Mucosa of rectum (tissue), 2 donors: ENCODE data around the gene DLX3.

ENCODE experiments used
- H3K27ac ChIP-seq, 2 donors: one replicate each; pipeline ENCODE4 v1.7.0; 2013; ENCODE audit warnings: inconsistent platforms in 2 of 2, low read depth in 2 of 2, low read length in 2 of 2
- H3K27me3 ChIP-seq, 2 donors: one replicate each; pipeline ENCODE4 v1.7.0; 2013; ENCODE audit warnings: low read length in 2 of 2; ENCODE audit not compliant: control insufficient read depth in 2 of 2, insufficient read depth in 2 of 2
- H3K36me3 ChIP-seq, 2 donors: one replicate each; pipeline ENCODE4 v1.7.0; 2013; ENCODE audit warnings: low read length in 2 of 2; ENCODE audit not compliant: control insufficient read depth in 2 of 2, insufficient read depth in 2 of 2
- H3K4me1 ChIP-seq, 2 donors: one replicate each; pipeline ENCODE4 v1.7.0; 2013; ENCODE audit warnings: low read length in 2 of 2, mild to moderate bottlenecking in 1 of 2; ENCODE audit not compliant: control insufficient read depth in 2 of 2, insufficient read depth in 2 of 2
- H3K4me3 ChIP-seq, 2 donors: one replicate each; pipeline ENCODE4 v1.7.0; 2013; ENCODE audit warnings: low read length in 2 of 2
- H3K9ac ChIP-seq, 2 donors: one replicate each; pipeline ENCODE4 v1.7.0; 2013; ENCODE audit warnings: low read length in 2 of 2, low read depth in 1 of 2, mild to moderate bottlenecking in 1 of 2
- H3K9me3 ChIP-seq, 2 donors: one replicate each; pipeline ENCODE4 v1.7.0; 2013; ENCODE audit warnings: low read length in 2 of 2; ENCODE audit not compliant: control insufficient read depth in 2 of 2
- donor health status: healthy.
- donor health status: Normal muscosa, but diverticular disease.

Gene DLX3

GRCh38 chr17:49967621-49968404, 27.2 kb downstream of the DLX3 start:
- Histone ChIP-seq H3K27me3 (peaks cover 78 to 94% of the 10 kb centered on the region in 2 donors), H3K4me3 (peak overlapping the region; percentile 44 to 76), H3K36me3 (no peaks in the 10 kb centered on the region), H3K27ac (no peak overlapping the region), H3K9ac (no peak overlapping the region), H3K9me3 (no peaks in the 10 kb centered on the region), H3K4me1 (peaks cover 3 to 12% of the 10 kb centered on the region in 2 donors)

DNA sequence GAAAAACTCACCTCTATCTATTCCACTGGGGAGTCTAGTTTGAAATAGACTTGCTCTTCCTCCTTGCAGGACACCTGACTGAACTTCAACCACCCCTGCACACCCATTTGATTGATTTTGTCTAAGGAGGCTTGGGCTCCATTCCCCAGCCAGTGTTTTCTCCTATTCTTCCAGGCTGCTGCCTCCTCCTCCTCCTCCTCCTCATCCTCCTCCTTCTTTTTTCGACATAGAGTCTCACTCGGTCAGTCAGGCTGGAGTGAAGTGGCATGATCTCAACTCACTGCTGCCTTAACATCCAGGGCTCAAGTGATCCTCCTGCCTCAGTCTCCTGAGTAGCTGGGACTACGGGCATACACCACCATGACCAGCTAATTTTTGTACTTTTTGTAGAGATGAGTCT, 27.8 kb downstream of the DLX3 start:
- Histone ChIP-seq H3K9ac (no peak overlapping the region), H3K36me3 (no peaks in the 10 kb centered on the region), H3K4me1 (peaks cover 3 to 12% of the 10 kb centered on the region in 2 donors), H3K9me3 (no peaks in the 10 kb centered on the region), H3K27ac (no peak overlapping the region), H3K27me3 (peaks cover 78 to 94% of the 10 kb centered on the region in 2 donors), H3K4me3 (no peak overlapping the region)

DNA sequence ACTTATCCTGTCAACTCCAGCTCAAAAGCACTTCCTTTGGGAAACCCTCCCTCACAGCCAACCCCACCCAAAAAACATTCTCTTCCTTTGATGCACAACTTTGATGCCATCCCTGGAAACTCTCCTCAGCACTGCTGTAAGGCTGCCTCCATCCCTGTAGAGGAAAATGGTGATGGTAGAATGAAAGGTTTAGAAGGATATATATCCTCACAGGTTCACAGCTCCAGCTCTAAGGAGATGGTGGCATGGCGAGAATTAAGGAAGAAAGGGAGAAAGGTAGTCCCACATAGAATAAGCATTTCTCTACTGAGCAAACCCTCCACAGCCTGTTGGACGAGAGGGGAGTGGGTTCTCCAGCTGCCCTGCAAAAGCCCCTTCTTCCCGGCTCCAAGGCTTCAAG, 28.3 kb downstream of the DLX3 start:
- no peak overlapping the region for H3K9ac ChIP-seq
- no peak overlapping the region for H3K4me3 ChIP-seq
- no peaks in the 10 kb centered on the region for H3K9me3 ChIP-seq
- H3K36me3 ChIP-seq = no peaks in the 10 kb centered on the region
- H3K4me1 ChIP-seq = peaks cover 3 to 12% of the 10 kb centered on the region in 2 donors
- H3K27ac ChIP-seq = no peak overlapping the region
- H3K27me3 ChIP-seq = peaks cover 79 to 90% of the 10 kb centered on the region in 2 donors

- Histone ChIP-seq H3K27ac (no peak overlapping the region), H3K4me1 (peaks cover 3 to 12% of the 10 kb centered on the region in 2 donors), H3K4me3 (no peak overlapping the region), H3K36me3 (no peaks in the 10 kb centered on the region), H3K27me3 (peaks cover 71 to 78% of the 10 kb centered on the region in 2 donors), H3K9me3 (no peaks in the 10 kb centered on the region), H3K9ac (no peak overlapping the region)
Observed at GRCh38 chr17:49965524-49965909, 29.5 kb downstream of the DLX3 start.

DNA sequence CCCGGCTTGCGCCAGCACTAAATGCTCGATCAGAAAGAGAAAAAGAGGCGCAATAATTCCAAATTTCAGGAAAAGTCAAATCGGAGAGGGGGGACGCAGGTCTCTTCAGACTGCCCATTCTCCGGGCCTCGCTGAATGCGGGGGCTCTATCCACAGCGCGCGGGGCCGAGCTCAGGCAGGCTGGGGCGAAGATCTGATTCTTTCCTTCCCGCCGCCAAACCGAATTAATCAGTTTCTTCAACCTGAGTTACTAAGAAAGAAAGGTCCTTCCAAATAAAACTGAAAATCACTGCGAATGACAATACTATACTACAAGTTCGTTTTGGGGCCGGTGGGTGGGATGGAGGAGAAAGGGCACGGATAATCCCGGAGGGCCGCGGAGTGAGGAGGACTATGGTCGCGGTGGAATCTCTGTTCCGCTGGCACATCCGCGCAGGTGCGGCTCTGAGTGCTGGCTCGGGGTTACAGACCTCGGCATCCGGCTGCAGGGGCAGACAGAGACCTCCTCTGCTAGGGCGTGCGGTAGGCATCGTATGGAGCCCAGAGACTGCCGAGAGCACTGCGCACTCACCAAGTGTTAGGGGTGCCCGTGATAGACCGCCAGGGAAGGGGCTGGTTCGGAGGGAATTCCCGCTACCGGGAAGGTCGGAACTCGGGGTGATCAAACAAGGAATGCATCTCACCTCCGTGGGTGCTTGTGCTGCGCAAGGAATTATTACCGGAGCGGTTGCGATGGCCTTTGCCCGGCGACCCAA, 30.1 kb downstream of the DLX3 start:
- Histone ChIP-seq H3K27me3 (peaks cover 65 to 72% of the 10 kb centered on the region in 2 donors), H3K9me3 (no peaks in the 10 kb centered on the region), H3K9ac (no peak overlapping the region), H3K4me1 (peaks cover 3 to 12% of the 10 kb centered on the region in 2 donors), H3K36me3 (no peaks in the 10 kb centered on the region), H3K4me3 (no peak overlapping the region), H3K27ac (no peak overlapping the region)

- H3K9me3 ChIP-seq = no peaks in the 10 kb centered on the region
- peaks cover 2 to 10% of the 10 kb centered on the region in 2 donors for H3K4me1 ChIP-seq
- peaks cover 62 to 68% of the 10 kb centered on the region in 2 donors for H3K27me3 ChIP-seq
- H3K27ac ChIP-seq = no peak overlapping the region
- H3K9ac ChIP-seq = no peak overlapping the region
- no peaks in the 10 kb centered on the region for H3K36me3 ChIP-seq
- H3K4me3 ChIP-seq = no peak overlapping the region
Observed at GRCh38 chr17:49964303-49964768, 30.7 kb downstream of the DLX3 start.

GRCh38 chr17:49963626-49964302, 31.3 kb downstream of the DLX3 start:
- peaks cover 60 to 65% of the 10 kb centered on the region in 2 donors for H3K27me3 ChIP-seq
- H3K27ac ChIP-seq = no peak overlapping the region
- peaks cover 0 to 5% of the 10 kb centered on the region in 2 donors for H3K4me1 ChIP-seq
- H3K9me3 ChIP-seq = no peaks in the 10 kb centered on the region
- no peaks in the 10 kb centered on the region for H3K36me3 ChIP-seq
- no peak overlapping the region for H3K9ac ChIP-seq
- H3K4me3 ChIP-seq = no peak overlapping the region

DNA sequence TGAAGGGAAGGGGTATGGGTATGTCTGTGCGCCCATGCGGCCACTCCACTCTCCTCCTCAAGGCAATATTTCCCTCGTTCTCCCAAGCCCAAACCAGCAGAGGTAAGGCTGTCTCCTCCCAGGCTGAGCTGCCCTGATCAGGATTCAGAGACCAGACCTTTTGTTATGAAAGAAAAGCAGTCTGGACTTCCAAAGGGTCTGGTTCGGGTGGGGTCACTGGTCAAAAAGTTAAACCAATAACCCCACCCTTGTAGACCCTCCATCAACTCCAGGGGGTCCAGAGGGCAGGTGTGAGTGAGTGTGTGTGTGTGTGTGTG, 31.8 kb downstream of the DLX3 start:
- Histone ChIP-seq H3K9me3 (no peaks in the 10 kb centered on the region), H3K4me3 (no peak overlapping the region), H3K27me3 (peaks cover 59 to 61% of the 10 kb centered on the region in 2 donors), H3K4me1 (peaks cover 0 to 4% of the 10 kb centered on the region in 2 donors), H3K27ac (no peak overlapping the region), H3K36me3 (no peaks in the 10 kb centered on the region), H3K9ac (no peak overlapping the region)

DNA sequence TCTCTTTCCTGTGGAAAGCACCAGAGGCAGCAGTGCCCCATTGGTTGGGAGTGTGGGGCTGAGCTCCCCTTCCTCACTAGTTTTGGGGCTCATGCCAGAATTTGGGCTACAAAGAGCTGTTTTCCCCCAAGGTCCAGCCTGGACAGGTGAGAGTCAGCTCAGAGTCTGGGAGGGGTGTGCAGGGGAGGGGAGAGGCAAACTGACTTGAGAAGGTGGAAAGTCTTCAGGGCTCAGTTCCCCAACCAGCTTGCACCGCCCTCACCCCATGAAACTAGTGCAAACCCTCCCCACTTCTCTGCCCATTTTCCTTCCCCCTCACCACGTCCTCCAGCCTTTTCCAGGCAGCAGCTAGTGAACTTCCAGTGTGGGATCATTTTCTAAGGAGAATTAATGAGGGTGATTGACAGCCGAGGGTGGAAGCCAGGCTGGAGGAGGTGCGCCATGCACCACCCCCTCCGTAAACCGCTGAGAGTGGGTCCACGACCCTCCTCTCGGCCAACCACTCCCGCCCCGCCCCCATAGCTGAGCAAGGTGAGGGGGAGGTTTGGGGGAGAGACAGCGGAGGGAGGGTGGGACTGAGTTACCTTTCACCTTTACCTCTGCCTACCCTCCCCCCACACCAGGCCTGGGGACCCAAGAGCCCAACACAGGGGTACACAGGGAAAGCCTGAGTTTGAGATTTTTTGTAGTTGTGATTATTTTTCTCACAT, 32.3 kb downstream of the DLX3 start:
- Histone ChIP-seq H3K27ac (no peak overlapping the region), H3K4me1 (peaks cover 0 to 4% of the 10 kb centered on the region in 2 donors), H3K9ac (no peak overlapping the region), H3K9me3 (no peaks in the 10 kb centered on the region), H3K4me3 (no peak overlapping the region), H3K36me3 (no peaks in the 10 kb centered on the region), H3K27me3 (peaks cover 54 to 56% of the 10 kb centered on the region in 2 donors)
